ENCODE results near the gene DNAAF5.

The DNAAF5 gene

DNA sequence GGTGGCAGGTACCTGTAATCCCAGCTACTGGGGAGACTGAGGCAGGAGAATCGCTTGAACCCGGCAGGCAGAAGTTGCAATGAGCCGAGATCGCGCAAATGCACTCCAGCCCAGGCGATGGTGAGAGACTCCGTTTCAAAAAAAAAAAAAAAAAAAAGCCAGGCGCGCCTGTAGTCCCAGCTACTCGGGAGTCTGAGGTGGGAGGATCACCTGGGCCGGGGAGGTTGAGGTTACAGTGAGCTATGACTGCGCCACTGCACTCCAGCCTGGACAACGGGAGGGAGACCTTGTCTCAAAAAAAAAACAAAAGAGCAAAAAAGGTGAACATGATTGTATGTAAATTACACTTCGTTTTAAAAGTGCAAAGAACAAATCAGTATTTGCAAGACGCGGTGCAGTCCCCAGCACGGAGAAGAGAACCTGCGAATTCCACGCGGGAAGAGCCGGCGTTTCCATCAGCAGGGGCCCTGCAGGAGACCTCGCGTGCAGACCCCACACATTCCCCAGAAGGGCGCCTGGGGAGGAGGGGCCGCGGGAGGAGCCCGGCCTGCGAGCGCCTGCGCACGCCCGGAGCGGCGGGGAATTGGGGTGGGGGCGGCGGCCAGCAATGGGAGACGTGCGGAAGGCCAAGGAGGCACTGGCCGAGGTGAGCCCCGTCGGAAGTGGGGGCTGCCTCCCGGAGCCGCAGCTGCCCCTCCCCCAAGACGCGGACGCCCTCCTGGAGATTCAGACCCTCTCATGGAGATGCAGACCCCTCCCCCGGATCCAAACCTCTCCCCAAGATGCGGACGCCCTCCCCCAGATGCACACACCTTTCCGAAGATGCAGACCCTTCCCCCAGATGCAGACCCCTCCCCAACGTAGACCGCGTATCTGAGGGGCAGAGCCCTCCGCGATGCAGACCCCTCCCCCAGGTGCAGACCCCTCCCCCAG, 89.1 kb downstream of the DNAAF5 start:
- no peak; the same call in 2 of the 3 replicates for ATAC-seq (ENCODE audit: low read depth)
- peaks cover 29% of the 10 kb centered on the region for H3K4me1 ChIP-seq (ENCODE audit: insufficient read depth, poor library complexity, severe bottlenecking)
- TF ChIP-seq, protein P1, sequence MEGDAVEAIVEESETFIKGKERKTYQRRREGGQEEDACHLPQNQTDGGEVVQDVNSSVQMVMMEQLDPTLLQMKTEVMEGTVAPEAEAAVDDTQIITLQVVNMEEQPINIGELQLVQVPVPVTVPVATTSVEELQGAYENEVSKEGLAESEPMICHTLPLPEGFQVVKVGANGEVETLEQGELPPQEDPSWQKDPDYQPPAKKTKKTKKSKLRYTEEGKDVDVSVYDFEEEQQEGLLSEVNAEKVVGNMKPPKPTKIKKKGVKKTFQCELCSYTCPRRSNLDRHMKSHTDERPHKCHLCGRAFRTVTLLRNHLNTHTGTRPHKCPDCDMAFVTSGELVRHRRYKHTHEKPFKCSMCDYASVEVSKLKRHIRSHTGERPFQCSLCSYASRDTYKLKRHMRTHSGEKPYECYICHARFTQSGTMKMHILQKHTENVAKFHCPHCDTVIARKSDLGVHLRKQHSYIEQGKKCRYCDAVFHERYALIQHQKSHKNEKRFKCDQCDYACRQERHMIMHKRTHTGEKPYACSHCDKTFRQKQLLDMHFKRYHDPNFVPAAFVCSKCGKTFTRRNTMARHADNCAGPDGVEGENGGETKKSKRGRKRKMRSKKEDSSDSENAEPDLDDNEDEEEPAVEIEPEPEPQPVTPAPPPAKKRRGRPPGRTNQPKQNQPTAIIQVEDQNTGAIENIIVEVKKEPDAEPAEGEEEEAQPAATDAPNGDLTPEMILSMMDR (IDR thresholded peaks at IDR 0.05; ENCODE audit: poor library complexity, severe bottlenecking) = no peak
- no peaks in the 10 kb centered on the region for H3K27me3 ChIP-seq (ENCODE audit: insufficient read depth, poor library complexity, severe bottlenecking)
- peak overlapping the region; percentile 61 for H3K27ac ChIP-seq (ENCODE audit: poor library complexity, severe bottlenecking)
- no peaks in the 10 kb centered on the region for H3K9me3 ChIP-seq (ENCODE audit: severe bottlenecking)
- no peak for DNase-seq (ENCODE audit: low spot score)
- peak overlapping the region; percentile 32 for H3K4me3 ChIP-seq (ENCODE audit: severe bottlenecking)
- peaks cover 19% of the 10 kb centered on the region for H3K36me3 ChIP-seq (ENCODE audit: low read depth)

DNA sequence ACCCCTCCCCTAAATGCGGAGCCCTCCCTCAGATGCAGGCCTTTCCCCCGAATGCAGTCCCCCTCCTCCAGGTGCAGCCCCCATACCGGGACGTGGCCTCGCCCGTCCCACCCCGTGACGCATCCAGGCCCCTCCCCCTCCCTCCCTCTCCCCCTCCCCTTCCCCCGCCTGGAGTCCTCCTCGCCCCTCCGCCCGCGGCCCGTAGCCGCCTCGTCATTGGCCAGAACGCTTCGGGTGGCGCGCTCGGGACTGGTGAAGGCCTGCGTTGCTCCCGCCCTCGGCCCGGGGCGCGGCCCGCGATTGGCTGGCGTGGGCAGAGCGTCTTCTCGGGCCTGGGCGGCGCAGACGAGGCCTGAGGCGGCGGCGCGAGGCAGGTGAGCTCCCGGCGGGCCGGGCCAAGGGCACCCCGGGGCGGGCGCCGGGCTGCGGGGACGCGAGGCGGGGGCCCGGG, 89.8 kb downstream of the DNAAF5 start:
- H3K4me1 ChIP-seq (ENCODE audit: insufficient read depth, poor library complexity, severe bottlenecking) = peaks cover 29% of the 10 kb centered on the region
- H3K36me3 ChIP-seq (ENCODE audit: low read depth) = peaks cover 19% of the 10 kb centered on the region
- ATAC-seq (ENCODE audit: low read depth) = peak; percentile 91
- peak; percentile 98 for DNase-seq (ENCODE audit: low spot score)
- peak overlapping the region; percentile 61 for H3K27ac ChIP-seq (ENCODE audit: poor library complexity, severe bottlenecking)
- no peaks in the 10 kb centered on the region for H3K27me3 ChIP-seq (ENCODE audit: insufficient read depth, poor library complexity, severe bottlenecking)
- no peaks in the 10 kb centered on the region for H3K9me3 ChIP-seq (ENCODE audit: severe bottlenecking)
- H3K4me3 ChIP-seq (ENCODE audit: severe bottlenecking) = peak overlapping the region; percentile 97
- TF ChIP-seq, protein P1 (IDR thresholded peaks at IDR 0.05; ENCODE audit: poor library complexity, severe bottlenecking) = no peak

DNA sequence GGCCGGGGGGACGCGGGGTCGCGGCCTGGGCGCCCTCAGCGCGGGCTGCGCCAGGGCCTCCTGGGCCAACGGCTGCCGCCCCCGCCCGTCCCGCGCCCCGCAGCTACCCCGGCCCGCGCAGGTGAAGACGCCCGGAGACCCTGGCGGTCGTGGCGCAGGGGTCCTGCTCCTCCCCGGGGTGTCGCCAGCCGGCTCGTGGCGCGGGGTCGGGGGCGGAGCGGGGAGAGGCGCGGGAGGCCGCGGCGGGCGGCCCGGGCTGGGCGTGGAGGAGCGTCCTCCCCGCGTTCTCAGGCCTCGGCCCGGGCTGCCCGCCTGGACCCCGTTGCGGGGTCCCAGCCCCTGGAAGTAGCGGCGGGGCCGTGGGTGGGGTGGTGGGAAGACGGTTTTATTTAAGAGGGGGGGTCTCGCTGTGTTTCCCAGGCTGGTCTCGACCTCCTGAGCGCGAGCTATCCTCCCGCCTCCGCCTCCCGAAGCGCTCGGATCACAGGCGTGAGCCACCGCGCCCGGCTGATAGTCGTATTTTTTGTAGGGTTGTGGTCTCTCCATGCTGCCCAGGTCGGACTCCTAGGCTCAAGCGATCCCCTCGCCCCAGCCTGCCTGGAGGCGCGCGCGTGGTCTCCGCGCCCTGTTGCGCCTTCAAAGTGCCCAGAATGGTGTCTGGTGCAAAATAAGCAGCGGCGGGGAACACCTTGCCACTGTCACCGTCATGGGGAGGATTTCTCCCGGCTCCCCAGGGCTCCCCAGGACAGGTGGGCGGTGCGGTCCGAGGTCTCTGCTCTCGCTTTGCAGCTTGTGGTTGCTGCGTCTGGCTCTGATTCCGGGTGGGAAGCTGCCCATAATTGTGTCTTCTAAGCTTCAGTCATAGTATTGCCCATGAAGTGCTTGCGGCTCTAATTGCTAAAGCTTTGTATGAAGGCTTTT, 90.5 kb downstream of the DNAAF5 start:
- DNase-seq (ENCODE audit: low spot score) (no peak), ATAC-seq (ENCODE audit: low read depth) (no peak)
- TF ChIP-seq, protein P1 (IDR thresholded peaks at IDR 0.05; ENCODE audit: poor library complexity, severe bottlenecking) = no peak
- peak overlapping the region; percentile 61 for H3K27ac ChIP-seq (ENCODE audit: poor library complexity, severe bottlenecking)
- H3K4me1 ChIP-seq (ENCODE audit: insufficient read depth, poor library complexity, severe bottlenecking) = peaks cover 29% of the 10 kb centered on the region
- no peaks in the 10 kb centered on the region for H3K27me3 ChIP-seq (ENCODE audit: insufficient read depth, poor library complexity, severe bottlenecking)
- peak overlapping the region; percentile 97 for H3K4me3 ChIP-seq (ENCODE audit: severe bottlenecking)
- H3K9me3 ChIP-seq (ENCODE audit: severe bottlenecking) = no peaks in the 10 kb centered on the region
- peaks cover 21% of the 10 kb centered on the region for H3K36me3 ChIP-seq (ENCODE audit: low read depth)

DNA sequence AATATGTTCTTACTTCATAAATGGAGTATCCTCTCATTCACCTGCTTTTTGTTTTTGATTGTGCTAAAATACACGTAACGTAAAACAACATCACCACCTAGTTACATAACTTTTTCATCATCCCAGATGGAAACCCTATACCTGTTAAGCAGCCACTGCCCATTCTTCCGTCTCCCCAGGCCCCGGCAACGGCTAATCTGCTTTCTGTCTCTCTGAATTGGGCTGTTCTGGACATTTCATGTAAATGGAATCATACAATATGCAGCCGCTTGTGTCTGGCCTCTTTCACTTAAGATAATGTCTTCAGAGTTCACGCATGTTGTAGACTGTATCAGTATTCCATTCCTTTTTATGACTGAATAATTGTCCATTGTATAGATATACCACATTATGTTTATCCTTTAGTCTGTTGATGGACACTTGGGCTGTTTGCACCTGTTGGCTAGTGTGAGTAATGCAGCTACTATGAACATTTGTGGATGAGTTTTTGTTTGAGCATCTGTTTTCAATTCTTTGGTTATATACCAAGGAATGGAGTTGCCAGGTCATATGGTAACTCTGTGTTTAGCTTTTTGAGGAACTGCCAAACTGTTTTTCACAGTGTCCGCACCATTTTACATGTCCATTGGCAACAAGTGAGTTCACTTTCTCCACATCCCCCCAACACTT, 91.7 kb downstream of the DNAAF5 start:
- no peaks in the 10 kb centered on the region for H3K9me3 ChIP-seq (ENCODE audit: severe bottlenecking)
- peaks cover 25% of the 10 kb centered on the region for H3K4me1 ChIP-seq (ENCODE audit: insufficient read depth, poor library complexity, severe bottlenecking)
- peak overlapping the region; percentile 61 for H3K27ac ChIP-seq (ENCODE audit: poor library complexity, severe bottlenecking)
- ATAC-seq (ENCODE audit: low read depth) (no peak), DNase-seq (ENCODE audit: low spot score) (no peak)
- no peaks in the 10 kb centered on the region for H3K27me3 ChIP-seq (ENCODE audit: insufficient read depth, poor library complexity, severe bottlenecking)
- peak overlapping the region; percentile 97 for H3K4me3 ChIP-seq (ENCODE audit: severe bottlenecking)
- TF ChIP-seq, protein P1 (IDR thresholded peaks at IDR 0.05; ENCODE audit: poor library complexity, severe bottlenecking) = peak; percentile 18
- H3K36me3 ChIP-seq (ENCODE audit: low read depth) = peaks cover 29% of the 10 kb centered on the region

Measured in RWPE2 (cell line).